IMR-90 (cell line): ENCODE data around the gene TNS1. TPM values are rescaled to one million over a fixed set of nuclear protein-coding genes. Genes with fewer than 3 reads are reported as not detected.
A peak's percentile ranks its signal among the peaks of the same experiment; 100 is the strongest.

Experiments used
- ATAC-seq: fragments of 200-7000 bp; cut with Tn5 transposase; 2 replicates; pipeline ENCODE4 v1.9.1; 2020; ENCODE audit warnings: low read depth, mild to moderate bottlenecking, moderate library complexity
- BruUV-seq: library from RNA; stranded (reverse); fragments of 400-500 nt; replicated peaks from 2 replicates; lab custom pipeline; 2021; lab: Mats Ljungman, UMichigan
- CTCF ChIA-PET: fragments of 300-600 bp; formaldehyde crosslinking; extraction: SDS; loops from one replicate; lab custom pipeline; 2021; ENCODE audit warnings: antibody characterized with exemption; lab: Yijun Ruan, JAX
- POLR2A ChIA-PET: fragments of 300-600 bp; sonication (Branson Sonifier 250); formaldehyde crosslinking; loops from one replicate; lab custom pipeline; 2022; ENCODE audit warnings: antibody characterized with exemption; ENCODE audit not compliant: unreplicated experiment; lab: Charles Lee
- DNase-seq: peaks from one replicate; pipeline ENCODE4 v3.0.0; 2013
- H2AFZ ChIP-seq: replicated peaks from 2 replicates; pipeline ENCODE3; 2013; ENCODE audit warnings: low read length, mild to moderate bottlenecking; ENCODE audit not compliant: poor library complexity
- H2AK5ac ChIP-seq: 2 replicates; pipeline ENCODE4 v1.6.1; 2013; ENCODE audit warnings: low read depth, low read length, inconsistent platforms
- H2AK9ac ChIP-seq: replicated peaks from 2 replicates; pipeline ENCODE3; 2013; ENCODE audit warnings: mild to moderate bottlenecking, low read depth, low read length, moderate library complexity; ENCODE audit not compliant: poor library complexity
- H2BK120ac ChIP-seq: 2 replicates; pipeline ENCODE4 v1.6.1; 2013; ENCODE audit warnings: low read depth, low read length, inconsistent platforms
- H2BK15ac ChIP-seq: 3 replicates; pipeline ENCODE4 v1.6.1; 2013; ENCODE audit warnings: low read depth, low read length, inconsistent platforms
- H2BK20ac ChIP-seq: 2 replicates; pipeline ENCODE4 v1.6.1; 2013; ENCODE audit warnings: low read depth, mild to moderate bottlenecking, inconsistent platforms, low read length, moderate library complexity
- H2BK5ac ChIP-seq: 2 replicates; pipeline ENCODE4 v1.6.1; 2013; ENCODE audit warnings: mild to moderate bottlenecking, low read depth, low read length, inconsistent platforms; ENCODE audit not compliant: poor library complexity, severe bottlenecking
- H3K14ac ChIP-seq: replicated peaks from 2 replicates; pipeline ENCODE4 v1.6.1; 2013; ENCODE audit warnings: low read depth, low read length, inconsistent platforms
- H3K18ac ChIP-seq: 2 replicates; pipeline ENCODE4 v1.6.1; 2013; ENCODE audit warnings: low read depth, low read length, control low read depth
- H3K23ac ChIP-seq: 2 replicates; pipeline ENCODE4 v1.6.1; 2013; ENCODE audit warnings: low read depth, low read length, inconsistent platforms
- H3K27ac ChIP-seq: 2 replicates; pipeline ENCODE4 v1.5.1; 2013; ENCODE audit warnings: mild to moderate bottlenecking, control low read depth, low read length; ENCODE audit not compliant: insufficient read depth
- H3K27me3 ChIP-seq: 2 replicates; pipeline ENCODE4 v1.6.1; 2013; ENCODE audit warnings: low read length; ENCODE audit not compliant: control insufficient read depth, insufficient read depth
- H3K36me3 ChIP-seq: 2 replicates; pipeline ENCODE4 v1.6.1; 2013; ENCODE audit warnings: low read length, mixed read lengths; ENCODE audit not compliant: control insufficient read depth, insufficient read depth
- H3K4ac ChIP-seq: 2 replicates; pipeline ENCODE4 v1.6.1; 2013; ENCODE audit warnings: low read depth, low read length, inconsistent platforms
- H3K4me1 ChIP-seq: 2 replicates; pipeline ENCODE4 v1.6.1; 2013; ENCODE audit warnings: low read length, mixed read lengths; ENCODE audit not compliant: control insufficient read depth, insufficient read depth
- H3K4me2 ChIP-seq: 2 replicates; pipeline ENCODE4 v1.6.1; 2013; ENCODE audit warnings: low read depth, mild to moderate bottlenecking, control low read depth, low read length, moderate library complexity
- H3K4me3 ChIP-seq: 2 replicates; pipeline ENCODE4 v1.5.1; 2013; ENCODE audit warnings: low read depth, mild to moderate bottlenecking, control low read depth, low read length, moderate library complexity; ENCODE audit not compliant: insufficient read depth
- H3K56ac ChIP-seq: 2 replicates; pipeline ENCODE4 v1.6.1; 2013; ENCODE audit warnings: low read length, inconsistent platforms; ENCODE audit not compliant: insufficient read depth; ENCODE audit errors: extremely low read depth
- H3K79me1 ChIP-seq, 2 experiments: 2 replicates each; pipeline ENCODE4 v1.6.1; 2013; ENCODE audit warnings: low read length in 2 of 2, inconsistent platforms in 1 of 2, low read depth in 1 of 2
- H3K9ac ChIP-seq: 2 replicates; pipeline ENCODE4 v1.6.1; 2013; ENCODE audit warnings: low read depth, low read length, control low read depth
- H3K9me1 ChIP-seq: 2 replicates; pipeline ENCODE4 v1.6.1; 2013; ENCODE audit warnings: low read length, inconsistent platforms; ENCODE audit not compliant: insufficient read depth
- H3K9me3 ChIP-seq: 2 replicates; pipeline ENCODE4 v1.6.1; 2013; ENCODE audit warnings: low read length; ENCODE audit not compliant: control insufficient read depth, insufficient read depth
- H4K20me1 ChIP-seq: 2 replicates; pipeline ENCODE4 v1.6.1; 2013; ENCODE audit warnings: low read length, inconsistent platforms; ENCODE audit not compliant: insufficient read depth
- H4K5ac ChIP-seq: 2 replicates; pipeline ENCODE4 v1.6.1; 2013; ENCODE audit warnings: mild to moderate bottlenecking, low read depth, low read length, control low read depth
- H4K8ac ChIP-seq, 2 experiments: 2 replicates each; pipeline ENCODE4 v1.6.1; 2013; ENCODE audit warnings: low read depth in 2 of 2, low read length in 2 of 2, control low read depth in 1 of 2, inconsistent platforms in 1 of 2
- H4K91ac ChIP-seq: 2 replicates; pipeline ENCODE4 v1.6.1; 2013; ENCODE audit warnings: low read depth, low read length, inconsistent platforms; ENCODE audit not compliant: insufficient read depth
- FOS ChIP-seq: fragments of 150-350 bp; IDR thresholded peaks from 2 replicates; pipeline ENCODE4 v1.6.1; 2016; ENCODE audit warnings: low read depth, low read length
- MXI1 ChIP-seq: IDR thresholded peaks from 2 replicates; pipeline ENCODE4 v1.6.1; 2012; ENCODE audit warnings: low read depth, mild to moderate bottlenecking, low read length, moderate library complexity, borderline replicate concordance
- POLR2A ChIP-seq: IDR thresholded peaks from 2 replicates; pipeline ENCODE4 v1.6.1; 2012; ENCODE audit warnings: mild to moderate bottlenecking, low read depth, low read length
- RAD21 ChIP-seq: IDR thresholded peaks from 2 replicates; pipeline ENCODE4 v1.6.1; 2012; ENCODE audit warnings: low read length, improper control_type of control experiment
- WGBS, 2 experiments: methylation state at CpG; one replicate each; pipeline versions ENCODE4 v1.1.5 to v1.1.7; 2013; ENCODE audit warnings: missing lambda C conversion rate in 2 of 2; ENCODE audit not compliant: insufficient read length in 1 of 2; ENCODE audit errors: extremely low coverage in 2 of 2; 5-methylcytosine and 5-hydroxymethylcytosine counted together
- dilution Hi-C: fragments of 300-500 bp; cut with HindIII; formaldehyde crosslinking; loops from one replicate; pipeline ENCODE4 v1.14.3; 2018; ENCODE audit warnings: low sequenced_read_pairs; ENCODE audit not compliant: unreplicated experiment
- in situ Hi-C: fragments of 300-500 bp; cut with MboI; formaldehyde crosslinking; loops from 3 replicates; pipeline ENCODE4 v1.14.3; 2019; ENCODE audit warnings: low sequenced_read_pairs, inconsistent platforms, mixed read lengths
- intact Hi-C: fragments of 100-400 bp; cut with micrococcal nuclease; formaldehyde crosslinking; loops from 2 replicates; pipeline ENCODE4 v1.10.0; 2022
- polyA plus RNA-seq, 3 experiments: library from polyadenylated mRNA; depleted of rRNA; stranded (reverse); fragments of >200 nt; gene quantifications; 2 replicates each; pipeline ENCODE4 v1.2.3, GENCODE V29; 2012; ENCODE audit warnings: low replicate concordance in 1 of 3
- total RNA-seq: library from RNA; depleted of rRNA; stranded (reverse); fragments of >200 nt; gene quantifications from 2 replicates; pipeline ENCODE4 v1.2.3, GENCODE V29; 2012

TNS1 gene
- total and polyA plus RNA-seq, 2 of the 4 experiments (the other 2 are of a cell fraction): 41.1 to 45.2 TPM

DNA sequence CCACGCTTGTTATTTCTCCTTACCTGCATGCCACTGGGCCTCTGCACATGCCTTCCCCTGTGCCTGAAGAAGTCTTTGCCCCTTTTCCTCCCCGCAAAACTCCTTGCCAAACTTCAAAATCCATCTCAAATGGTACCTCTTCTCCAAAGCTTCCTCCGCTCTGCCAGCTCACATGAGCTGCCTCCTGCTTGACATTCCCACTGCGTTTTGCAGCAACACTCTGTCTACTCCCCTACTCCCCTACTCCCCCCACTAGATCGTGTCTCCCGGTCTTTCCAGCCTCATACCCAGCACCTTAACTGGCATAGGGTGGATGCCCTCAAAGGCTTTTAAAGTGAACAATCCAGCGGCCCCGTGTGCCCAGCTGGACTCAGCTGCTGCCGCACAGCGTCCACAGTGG lies 65.8 kb downstream of the TNS1 start:
- Histone ChIP-seq H3K14ac (peak overlapping the region; percentile 85), H3K9me1 (peaks cover 63% of the 10 kb centered on the region), H3K9me3 (no peaks in the 10 kb centered on the region), H3K23ac (peak overlapping the region; percentile 75), H3K4me1 (peaks cover 62% of the 10 kb centered on the region), H4K8ac (peak overlapping the region; percentile 46 to 89; a peak in 3 of 4 replicates), H3K27ac (peak overlapping the region; percentile 84), H3K56ac (peak overlapping the region; percentile 10; the same call in 1 of the 2 replicates), H2BK15ac (peak overlapping the region; percentile 41; the same call in 2 of the 3 replicates), H2AK9ac (peak overlapping the region; percentile 68), H2AFZ (peak overlapping the region; percentile 39), H4K91ac (peak overlapping the region; percentile 94), H3K4ac (peak overlapping the region; percentile 97), H3K9ac (peak overlapping the region; percentile 38; the same call in 1 of the 2 replicates), H3K18ac (peak overlapping the region; percentile 19), H3K79me1 (peaks cover 18 to 92% of the 10 kb centered on the region in 2 experiments), H2BK5ac (peak overlapping the region; percentile 96), H3K4me3 (no peak overlapping the region), H4K5ac (peak overlapping the region; percentile 26; the same call in 1 of the 2 replicates), H3K4me2 (peak overlapping the region; percentile 16; the same call in 1 of the 2 replicates), H2BK20ac (peak overlapping the region; percentile 30), H4K20me1 (peaks cover 24% of the 10 kb centered on the region), H2BK120ac (peak overlapping the region; percentile 59), H3K36me3 (peaks cover 2% of the 10 kb centered on the region; the same call in 1 of the 2 replicates), H2AK5ac (peak overlapping the region; percentile 85), H3K27me3 (no peaks in the 10 kb centered on the region)
- ATAC-seq (no peak), DNase-seq (no peak)
- TF ChIP-seq FOS (no peak), RAD21 (no peak), POLR2A (no peak), MXI1 (no peak)
- in situ Hi-C loops (no loop called here), dilution Hi-C loops (no loop called here), intact Hi-C loops (no loop called here)
- no TSS peak for BruUV-seq
- CTCF ChIA-PET: no interaction called here
- WGBS, 2 experiments: 38% methylated on average over 5 of the region's 10 CpGs; no CpG with 5 or more reads in 1 of the 2 experiments
- POLR2A ChIA-PET: interaction anchor here (0.6 kb wide), 1 partner anchor 1245 kb away, joined by 4 read pairs; no protein-coding TSS in a partner anchor
